ENCODE data around the gene SAMD4A.
A peak's percentile ranks its signal among the peaks of the same experiment; 100 is the strongest.

Gene SAMD4A

DNA sequence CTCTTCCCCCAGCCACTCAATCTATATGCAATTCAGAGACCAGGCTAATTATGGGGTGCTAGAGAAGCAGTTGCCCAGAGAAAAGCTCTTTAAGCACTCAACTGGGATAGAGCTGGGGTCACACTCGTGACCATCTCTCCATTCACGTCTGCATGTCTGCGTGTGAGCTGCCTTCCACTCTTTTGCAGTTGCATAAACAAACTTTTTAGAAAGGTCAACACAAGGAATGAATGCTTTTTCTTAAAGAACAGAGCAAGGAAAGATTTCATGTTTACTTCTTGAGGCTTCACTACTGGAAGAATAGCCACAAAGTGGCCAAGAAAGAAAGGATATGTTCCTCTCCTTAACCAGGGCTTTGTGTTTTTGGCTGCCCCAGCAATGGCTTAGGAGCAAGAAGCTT lies 151.1 kb downstream of the SAMD4A start:
- H3K9me2 ChIP-seq (replicated peaks; ENCODE audit: insufficient read depth, low read length), result no peaks in the 10 kb centered on the region
- H3F3A ChIP-seq (ENCODE audit: insufficient read depth), result no peaks in the 10 kb centered on the region
- no peaks in the 10 kb centered on the region for H4K20me1 ChIP-seq (ENCODE audit: low read depth, low read length)
- no peak overlapping the region for H3K4me2 ChIP-seq (ENCODE audit: low read depth, low read length, poor library complexity, severe bottlenecking)
- H3K36me3 ChIP-seq (ENCODE audit: low read length), result no peaks in the 10 kb centered on the region
- H3K4me3 ChIP-seq (ENCODE audit: insufficient read depth, low read length, poor library complexity, severe bottlenecking), result no peak overlapping the region
- no peaks in the 10 kb centered on the region for H3K27me3 ChIP-seq (ENCODE audit: low read length)
- H3K9ac ChIP-seq (ENCODE audit: low read length), result no peak overlapping the region
- H2AFZ ChIP-seq (ENCODE audit: low read depth, low read length, severe bottlenecking), result no peak overlapping the region
- no peaks in the 10 kb centered on the region for H3K79me2 ChIP-seq (ENCODE audit: insufficient read depth, low read length)
- TF ChIP-seq EZH2phosphoT487 (conservative IDR thresholded peaks at IDR 0.05; ENCODE audit: low read length), result no peak
- no peak for TF ChIP-seq CTCF (IDR thresholded peaks at IDR 0.05; ENCODE audit: insufficient read depth, low read length, poor library complexity, severe bottlenecking)
- H3K9me3 ChIP-seq (ENCODE audit: insufficient read depth, low read length), result no peaks in the 10 kb centered on the region
- H3K27ac ChIP-seq (ENCODE audit: low read depth, low read length), result no peak overlapping the region

- TF ChIP-seq CTCF (IDR thresholded peaks at IDR 0.05; ENCODE audit: insufficient read depth, low read length, poor library complexity, severe bottlenecking), result no peak
- TF ChIP-seq EZH2phosphoT487 (conservative IDR thresholded peaks at IDR 0.05; ENCODE audit: low read length), result no peak
- Histone ChIP-seq H3K9ac (ENCODE audit: low read length) (no peak overlapping the region), H3K36me3 (ENCODE audit: low read length) (no peaks in the 10 kb centered on the region), H4K20me1 (ENCODE audit: low read depth, low read length) (no peaks in the 10 kb centered on the region), H3K27me3 (ENCODE audit: low read length) (no peaks in the 10 kb centered on the region), H3K4me2 (ENCODE audit: low read depth, low read length, poor library complexity, severe bottlenecking) (no peak overlapping the region), H3K79me2 (ENCODE audit: insufficient read depth, low read length) (no peaks in the 10 kb centered on the region), H2AFZ (ENCODE audit: low read depth, low read length, severe bottlenecking) (no peak overlapping the region), H3K4me3 (ENCODE audit: insufficient read depth, low read length, poor library complexity, severe bottlenecking) (no peak overlapping the region), H3K27ac (ENCODE audit: low read depth, low read length) (no peak overlapping the region), H3F3A (ENCODE audit: insufficient read depth) (no peaks in the 10 kb centered on the region), H3K9me2 (replicated peaks; ENCODE audit: insufficient read depth, low read length) (no peaks in the 10 kb centered on the region), H3K9me3 (ENCODE audit: insufficient read depth, low read length) (no peaks in the 10 kb centered on the region)
These were observed 152.5 kb downstream of the SAMD4A start for GRCh38 chr14:54719406-54719805.

GRCh38 chr14:54722791-54723432 lies 156.0 kb downstream of the SAMD4A start:
- Histone ChIP-seq H3K79me2 (ENCODE audit: insufficient read depth, low read length) (no peaks in the 10 kb centered on the region), H3K27me3 (ENCODE audit: low read length) (no peaks in the 10 kb centered on the region), H3K4me3 (ENCODE audit: insufficient read depth, low read length, poor library complexity, severe bottlenecking) (no peak overlapping the region), H3K9me3 (ENCODE audit: insufficient read depth, low read length) (no peaks in the 10 kb centered on the region), H3K9ac (ENCODE audit: low read length) (no peak overlapping the region), H4K20me1 (ENCODE audit: low read depth, low read length) (no peaks in the 10 kb centered on the region), H2AFZ (ENCODE audit: low read depth, low read length, severe bottlenecking) (no peak overlapping the region), H3F3A (ENCODE audit: insufficient read depth) (no peaks in the 10 kb centered on the region), H3K9me2 (replicated peaks; ENCODE audit: insufficient read depth, low read length) (no peaks in the 10 kb centered on the region), H3K27ac (ENCODE audit: low read depth, low read length) (no peak overlapping the region), H3K36me3 (ENCODE audit: low read length) (no peaks in the 10 kb centered on the region), H3K4me2 (ENCODE audit: low read depth, low read length, poor library complexity, severe bottlenecking) (no peak overlapping the region)
- TF ChIP-seq CTCF (IDR thresholded peaks at IDR 0.05; ENCODE audit: insufficient read depth, low read length, poor library complexity, severe bottlenecking) (peak; percentile 22), EZH2phosphoT487 (conservative IDR thresholded peaks at IDR 0.05; ENCODE audit: low read length) (no peak)

Measured in SU-DHL-6 (cell line).